Kidney (tissue), 14 donors: ENCODE measurements around the gene ATXN7L1. TPM values are rescaled to one million over a fixed set of nuclear protein-coding genes. Genes with fewer than 3 reads are reported as not detected.

Experiments
- DNase-seq, 5 donors: peaks; one replicate each; pipeline ENCODE4 v3.0.0-alpha.2; 2013 to 2020
- FAIRE-seq: peaks from 2 replicates; lab custom pipeline; 2012; peaks lifted over from hg19 to GRCh38; lab: Jason Lieb, UNC
- H3K27ac ChIP-seq, 2 donors: one replicate each; pipeline ENCODE4 v1.7.0; 2013; ENCODE audit warnings: low read depth in 2 of 2, low read length in 2 of 2, inconsistent platforms in 1 of 2
- H3K27me3 ChIP-seq: one replicate; pipeline ENCODE4 v1.7.1; 2013; ENCODE audit warnings: low read length, inconsistent platforms; ENCODE audit not compliant: control insufficient read depth, insufficient read depth
- H3K36me3 ChIP-seq, 3 donors: one replicate each; pipeline versions ENCODE4 v1.7.0 to v1.7.1; 2013; ENCODE audit warnings: low read length in 3 of 3, control low read depth in 1 of 3, inconsistent platforms in 1 of 3; ENCODE audit not compliant: insufficient read depth in 3 of 3, control insufficient read depth in 2 of 3
- H3K4me1 ChIP-seq, 3 donors: one replicate each; pipeline versions ENCODE4 v1.7.0 to v1.7.1; 2013; ENCODE audit warnings: low read length in 3 of 3, inconsistent platforms in 1 of 3, low read depth in 1 of 3; ENCODE audit not compliant: control insufficient read depth in 2 of 3, insufficient read depth in 2 of 3
- H3K4me3 ChIP-seq, 3 donors: one replicate each; pipeline versions ENCODE4 v1.7.0 to v1.8.1; 2013; ENCODE audit warnings: low read length in 3 of 3, control low read depth in 1 of 3, inconsistent platforms in 1 of 3
- H3K9ac ChIP-seq, 3 donors: one replicate each; pipeline versions ENCODE4 v1.7.0 to v1.7.1; 2013; ENCODE audit warnings: low read length in 3 of 3, control low read depth in 1 of 3, inconsistent platforms in 1 of 3
- H3K9me3 ChIP-seq, 3 donors: one replicate each; pipeline versions ENCODE4 v1.7.0 to v1.7.1; 2013; ENCODE audit warnings: low read length in 3 of 3, control low read depth in 1 of 3, inconsistent platforms in 1 of 3; ENCODE audit not compliant: control insufficient read depth in 2 of 3, insufficient read depth in 1 of 3
- intact Hi-C: fragments of 100-400 bp; cut with DNase I; formaldehyde crosslinking; loops from one replicate; pipeline ENCODE4 v1.11.1; 2022
- polyA plus RNA-seq: library from polyadenylated mRNA; stranded (reverse); fragments of 350-450 nt; fragmentation: Illumina TruSeq; extraction: RNeasy Lipid Tissue Mini Kit (QIAGEN cat#74804); gene quantifications from one replicate; pipeline ENCODE4 v1.2.3, GENCODE V29; 2014; ENCODE audit warnings: low read depth, low replicate concordance; ENCODE audit not compliant: insufficient read depth
- total RNA-seq: library from RNA; stranded (reverse); fragmentation: NEBNext Ultra II Directional; extraction: Animal tissue kit (Norgen Biotek cat#: 25700); gene quantifications from one replicate; pipeline ENCODE4 v1.2.1, GENCODE V29; 2021
- TF ChIP-seq, protein P1 (sequence below): IDR thresholded peaks from 3 replicates; pipeline ENCODE4 v1.5.1; 2012; ENCODE audit warnings: mild to moderate bottlenecking, moderate library complexity, borderline replicate concordance; ENCODE audit not compliant: insufficient read depth; ENCODE audit errors: extremely low read depth
- donor health status: control.
- donor health status: control.
- donor health status: control.
- donor health status: control.
- donor health status: control.
- donor health status: DM: yes; HTN: yes; CAD: no.
- donor health status: Normal renal cell carcinoma (clear cell type).

ATXN7L1 gene
- total and polyA plus RNA-seq, 2 donors from 2014 or later, result 12.5 to 18.5 TPM

DNA sequence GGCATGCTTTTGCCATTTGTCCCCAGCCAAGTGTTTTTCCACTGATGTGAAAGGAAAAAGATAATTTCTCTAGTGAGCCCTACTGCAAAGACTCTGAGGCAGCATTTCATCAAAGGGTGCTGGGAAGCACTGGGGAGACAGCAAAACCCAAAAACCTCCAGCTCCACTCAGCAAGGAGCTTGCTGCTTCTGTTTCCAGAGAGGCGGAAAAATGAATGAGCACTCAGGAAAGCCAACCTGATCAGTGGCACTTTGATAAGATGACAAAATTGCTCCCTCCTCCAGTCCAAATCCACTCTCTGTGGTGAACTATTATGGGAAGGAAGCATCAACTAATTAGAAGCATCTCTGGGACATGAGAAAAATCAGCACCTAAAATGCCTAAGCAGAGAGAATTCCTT is 68.2 kb downstream of the ATXN7L1 start:
- intact Hi-C loops, result no loop called here
- Histone ChIP-seq H3K27ac (no peak overlapping the region), H3K9ac (no peak overlapping the region), H3K27me3 (no peaks in the 10 kb centered on the region), H3K9me3 (no peaks in the 10 kb centered on the region), H3K4me1 (peaks cover 0 to 3% (median 0%) of the 10 kb centered on the region in 3 donors), H3K36me3 (peaks cover 0 to 4% (median 0%) of the 10 kb centered on the region in 3 donors), H3K4me3 (no peak overlapping the region)
- FAIRE-seq (no peak), DNase-seq (no peak)
- TF ChIP-seq, protein P1, sequence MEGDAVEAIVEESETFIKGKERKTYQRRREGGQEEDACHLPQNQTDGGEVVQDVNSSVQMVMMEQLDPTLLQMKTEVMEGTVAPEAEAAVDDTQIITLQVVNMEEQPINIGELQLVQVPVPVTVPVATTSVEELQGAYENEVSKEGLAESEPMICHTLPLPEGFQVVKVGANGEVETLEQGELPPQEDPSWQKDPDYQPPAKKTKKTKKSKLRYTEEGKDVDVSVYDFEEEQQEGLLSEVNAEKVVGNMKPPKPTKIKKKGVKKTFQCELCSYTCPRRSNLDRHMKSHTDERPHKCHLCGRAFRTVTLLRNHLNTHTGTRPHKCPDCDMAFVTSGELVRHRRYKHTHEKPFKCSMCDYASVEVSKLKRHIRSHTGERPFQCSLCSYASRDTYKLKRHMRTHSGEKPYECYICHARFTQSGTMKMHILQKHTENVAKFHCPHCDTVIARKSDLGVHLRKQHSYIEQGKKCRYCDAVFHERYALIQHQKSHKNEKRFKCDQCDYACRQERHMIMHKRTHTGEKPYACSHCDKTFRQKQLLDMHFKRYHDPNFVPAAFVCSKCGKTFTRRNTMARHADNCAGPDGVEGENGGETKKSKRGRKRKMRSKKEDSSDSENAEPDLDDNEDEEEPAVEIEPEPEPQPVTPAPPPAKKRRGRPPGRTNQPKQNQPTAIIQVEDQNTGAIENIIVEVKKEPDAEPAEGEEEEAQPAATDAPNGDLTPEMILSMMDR, result no peak

DNA sequence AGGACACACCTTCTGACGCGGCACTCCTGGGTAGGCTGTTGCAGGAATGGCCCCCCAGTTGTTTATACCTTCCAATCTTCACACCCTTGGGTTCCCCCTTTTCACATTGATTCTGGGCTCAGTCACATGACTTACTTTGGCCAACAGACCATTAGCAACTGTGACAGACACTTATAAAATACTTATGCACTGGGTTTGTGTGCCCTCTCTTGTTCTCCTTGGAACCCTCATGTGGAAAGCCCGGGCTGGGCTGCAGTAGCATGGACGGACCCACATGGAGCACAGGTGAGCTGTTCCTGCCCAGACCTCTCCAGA is 69.0 kb downstream of the ATXN7L1 start:
- no peak overlapping the region for H3K9ac ChIP-seq
- no peak for FAIRE-seq
- H3K4me3 ChIP-seq, result no peak overlapping the region
- no peaks in the 10 kb centered on the region for H3K9me3 ChIP-seq
- H3K27me3 ChIP-seq, result no peaks in the 10 kb centered on the region
- TF ChIP-seq, protein P1, result no peak
- H3K36me3 ChIP-seq, result peaks cover 0 to 4% (median 0%) of the 10 kb centered on the region in 3 donors
- peaks cover 0 to 3% (median 0%) of the 10 kb centered on the region in 3 donors for H3K4me1 ChIP-seq
- no peak overlapping the region for H3K27ac ChIP-seq
- intact Hi-C loops, result no loop called here
- DNase-seq, result no peak

DNA sequence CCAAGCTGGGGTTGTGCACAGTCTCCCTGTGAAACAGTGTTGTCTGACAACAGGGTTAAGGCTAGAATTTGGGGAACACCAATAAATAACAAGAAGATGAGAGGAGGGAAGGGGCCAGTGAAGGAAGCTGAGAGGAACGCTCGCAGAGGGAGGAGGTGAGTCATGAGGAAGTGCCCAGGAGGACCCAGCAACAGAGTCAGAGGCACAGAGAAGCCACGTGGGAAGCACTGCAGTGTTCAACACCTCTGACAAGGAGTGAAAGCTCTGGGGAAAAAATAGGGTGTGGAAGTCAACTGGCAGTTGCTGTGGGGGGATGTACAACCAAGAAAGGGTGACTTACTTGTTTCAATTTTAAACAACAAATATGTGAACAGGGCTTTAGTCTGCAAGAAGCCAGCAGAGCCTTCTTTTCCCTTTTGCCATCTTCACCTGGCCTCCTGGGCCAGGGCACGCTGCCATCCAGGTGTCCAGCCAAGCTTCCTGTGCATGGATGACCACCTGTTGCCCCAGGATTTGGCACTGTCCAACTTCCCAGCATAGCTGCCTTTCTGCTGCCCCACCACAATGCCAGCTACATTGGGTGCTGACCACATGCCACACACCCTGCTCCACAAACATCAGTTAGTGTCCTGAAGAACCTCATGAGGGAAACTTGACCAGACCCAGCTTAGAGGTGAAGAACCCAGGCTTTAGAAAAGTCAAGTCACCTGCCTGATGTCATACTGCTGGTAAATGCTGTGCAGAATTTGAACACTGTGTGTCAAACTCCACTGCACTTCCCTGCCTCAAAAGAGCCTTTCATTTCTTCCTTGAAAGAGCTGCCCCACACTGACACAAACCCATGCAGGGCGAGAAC is 69.6 kb downstream of the ATXN7L1 start:
- FAIRE-seq (no peak), DNase-seq (no peak)
- intact Hi-C loops, result no loop called here
- Histone ChIP-seq H3K9me3 (no peaks in the 10 kb centered on the region), H3K9ac (no peak overlapping the region), H3K36me3 (peaks cover 0 to 4% (median 0%) of the 10 kb centered on the region in 3 donors), H3K4me3 (no peak overlapping the region), H3K27ac (no peak overlapping the region), H3K27me3 (no peaks in the 10 kb centered on the region), H3K4me1 (peaks cover 0 to 3% (median 0%) of the 10 kb centered on the region in 3 donors)
- TF ChIP-seq, protein P1, result no peak
